Large intestine (tissue), 3 donors: ENCODE measurements around the gene SRF. TPM values are rescaled to one million over a fixed set of nuclear protein-coding genes. Genes with fewer than 3 reads are reported as not detected.

Experiments
- DNase-seq, 2 donors: peaks; one replicate each; pipeline versions ENCODE4 v3.0.0 to v3.0.0-alpha.2; 2013
- H3K27ac ChIP-seq: one replicate; pipeline ENCODE4 v1.5.1; 2013; ENCODE audit warnings: low read length
- H3K27me3 ChIP-seq: 2 replicates; pipeline ENCODE4 v1.6.1; 2013; ENCODE audit warnings: low read length; ENCODE audit not compliant: control insufficient read depth, insufficient read depth
- H3K36me3 ChIP-seq: 2 replicates; pipeline ENCODE4 v1.6.1; 2013; ENCODE audit warnings: low read length; ENCODE audit not compliant: control insufficient read depth, insufficient read depth
- H3K4me1 ChIP-seq: one replicate; pipeline ENCODE4 v1.6.1; 2013; ENCODE audit warnings: low read length; ENCODE audit not compliant: control insufficient read depth, insufficient read depth
- H3K4me3 ChIP-seq: one replicate; pipeline ENCODE4 v1.5.1; 2013; ENCODE audit warnings: low read length
- H3K9me3 ChIP-seq: one replicate; pipeline ENCODE4 v1.6.1; 2013; ENCODE audit warnings: mild to moderate bottlenecking, low read depth, low read length, moderate library complexity; ENCODE audit not compliant: control insufficient read depth
- WGBS: methylation state at CpG from one replicate; pipeline ENCODE4 v1.1.5; 2013; ENCODE audit warnings: low lambda C conversion rate; ENCODE audit not compliant: insufficient coverage; 5-methylcytosine and 5-hydroxymethylcytosine counted together
- polyA plus RNA-seq: library from polyadenylated mRNA; unstranded; fragments of 120-200 nt; gene quantifications from one replicate; pipeline ENCODE4 v1.2.1, GENCODE V29; 2013

Gene SRF
- polyA plus RNA-seq, 1 donor, result 30.1 TPM

GRCh38 chr6:43181942-43182860, 11.1 kb downstream of the SRF start, which contains the start of gene CUL9:
Gene CUL9 (plus strand): TSS chr6:43182196. CDS start chr6:43184311, 2,115 bp downstream.
- 21% methylated on average over 2 of the region's 51 CpGs for WGBS
- peaks cover 9% of the 10 kb centered on the region for H3K4me1 ChIP-seq
- peak; percentile 80 to 86 for DNase-seq
- no peaks in the 10 kb centered on the region for H3K27me3 ChIP-seq
- H3K36me3 ChIP-seq, result peaks cover 46% of the 10 kb centered on the region
- H3K27ac ChIP-seq, result peak within 1 kb of the TSS; percentile 72
- peak within 1 kb of the TSS; percentile 93 for H3K4me3 ChIP-seq
- H3K9me3 ChIP-seq, result no peaks in the 10 kb centered on the region

- no peak overlapping the region for H3K4me3 ChIP-seq
- H3K27me3 ChIP-seq, result no peaks in the 10 kb centered on the region
- H3K36me3 ChIP-seq, result peaks cover 51% of the 10 kb centered on the region
- H3K9me3 ChIP-seq, result no peaks in the 10 kb centered on the region
- H3K27ac ChIP-seq, result no peak overlapping the region
- WGBS, result 78% methylated on average over 1 of the region's 4 CpGs
- peaks cover 9% of the 10 kb centered on the region for H3K4me1 ChIP-seq
- DNase-seq, result no peak
These were observed 12.4 kb downstream of the SRF start for GRCh38 chr6:43183441-43183840.

GRCh38 chr6:43184268-43184985, 13.4 kb downstream of the SRF start:
- WGBS, result 83% methylated on average over 1 of the region's 21 CpGs

GRCh38 chr6:43185391-43185985, 14.4 kb downstream of the SRF start:
- peaks cover 39% of the 10 kb centered on the region for H3K36me3 ChIP-seq
- no peak overlapping the region for H3K27ac ChIP-seq
- whole genome bisulfite sequencing, result 80% methylated on average over 1 of the region's 5 CpGs
- DNase-seq, result no peak
- no peaks in the 10 kb centered on the region for H3K27me3 ChIP-seq
- H3K9me3 ChIP-seq, result no peaks in the 10 kb centered on the region
- H3K4me3 ChIP-seq, result no peak overlapping the region
- H3K4me1 ChIP-seq, result peaks cover 18% of the 10 kb centered on the region

More at GRCh38 chr6:43184268-43184985, 13.4 kb downstream of the SRF start:
- Histone ChIP-seq H3K27ac (no peak overlapping the region), H3K9me3 (no peaks in the 10 kb centered on the region), H3K4me3 (no peak overlapping the region), H3K4me1 (peaks cover 9% of the 10 kb centered on the region), H3K27me3 (no peaks in the 10 kb centered on the region), H3K36me3 (peaks cover 44% of the 10 kb centered on the region)
- no peak for DNase-seq

- peaks cover 20% of the 10 kb centered on the region for H3K4me1 ChIP-seq
- WGBS, result no CpG with 5 or more reads among the region's 14 CpGs
- no peaks in the 10 kb centered on the region for H3K9me3 ChIP-seq
- peaks cover 39% of the 10 kb centered on the region for H3K36me3 ChIP-seq
- no peak overlapping the region for H3K4me3 ChIP-seq
- H3K27ac ChIP-seq, result no peak overlapping the region
- no peaks in the 10 kb centered on the region for H3K27me3 ChIP-seq
- no peak for DNase-seq
These were observed 14.9 kb downstream of the SRF start for GRCh38 chr6:43186019-43186418.

GRCh38 chr6:43186706-43187105, 15.6 kb downstream of the SRF start:
- WGBS, result no CpG with 5 or more reads among the region's 4 CpGs
- DNase-seq, result no peak
- no peak overlapping the region for H3K4me3 ChIP-seq
- peaks cover 39% of the 10 kb centered on the region for H3K36me3 ChIP-seq
- no peaks in the 10 kb centered on the region for H3K27me3 ChIP-seq
- H3K27ac ChIP-seq, result no peak overlapping the region
- H3K9me3 ChIP-seq, result no peaks in the 10 kb centered on the region
- peaks cover 20% of the 10 kb centered on the region for H3K4me1 ChIP-seq

- Histone ChIP-seq H3K27ac (no peak overlapping the region), H3K27me3 (no peaks in the 10 kb centered on the region), H3K4me3 (no peak overlapping the region), H3K9me3 (no peaks in the 10 kb centered on the region), H3K36me3 (peaks cover 48% of the 10 kb centered on the region), H3K4me1 (peaks cover 17% of the 10 kb centered on the region)
- WGBS, result no CpG with 5 or more reads among the region's 7 CpGs
- no peak for DNase-seq
These were observed 16.8 kb downstream of the SRF start for GRCh38 chr6:43187821-43188220.

GRCh38 chr6:43188426-43188825, 17.4 kb downstream of the SRF start:
- Histone ChIP-seq H3K36me3 (peaks cover 54% of the 10 kb centered on the region), H3K4me3 (no peak overlapping the region), H3K27me3 (no peaks in the 10 kb centered on the region), H3K4me1 (peaks cover 11% of the 10 kb centered on the region), H3K9me3 (no peaks in the 10 kb centered on the region), H3K27ac (no peak overlapping the region)
- DNase-seq, result no peak
- 93% methylated on average over 3 of the region's 10 CpGs for WGBS

GRCh38 chr6:43189776-43190304, 18.8 kb downstream of the SRF start:
- no CpG with 5 or more reads among the region's 6 CpGs for WGBS
- H3K36me3 ChIP-seq, result peaks cover 53% of the 10 kb centered on the region
- no peak overlapping the region for H3K4me3 ChIP-seq

GRCh38 chr6:43192911-43193310, 21.8 kb downstream of the SRF start:
- Histone ChIP-seq H3K4me1 (peaks cover 10% of the 10 kb centered on the region), H3K36me3 (peaks cover 53% of the 10 kb centered on the region), H3K27ac (no peak overlapping the region), H3K4me3 (no peak overlapping the region), H3K9me3 (no peaks in the 10 kb centered on the region), H3K27me3 (no peaks in the 10 kb centered on the region)
- WGBS, result 100% methylated on average over 1 of the region's 9 CpGs
- DNase-seq, result no peak

More at GRCh38 chr6:43189776-43190304, 18.8 kb downstream of the SRF start:
- Histone ChIP-seq H3K4me1 (peaks cover 10% of the 10 kb centered on the region), H3K9me3 (no peaks in the 10 kb centered on the region), H3K27ac (peak overlapping the region; percentile 73), H3K27me3 (no peaks in the 10 kb centered on the region)
- DNase-seq, result peak; percentile 45 to 78
